ENCODE measurements around the gene SETBP1. TPM values are rescaled to one million over a fixed set of nuclear protein-coding genes. Genes with fewer than 3 reads are reported as not detected.

SETBP1 gene
- total and polyA plus RNA-seq, 8 donors: 1.4 to 66.5 (median 20.1) TPM

DNA sequence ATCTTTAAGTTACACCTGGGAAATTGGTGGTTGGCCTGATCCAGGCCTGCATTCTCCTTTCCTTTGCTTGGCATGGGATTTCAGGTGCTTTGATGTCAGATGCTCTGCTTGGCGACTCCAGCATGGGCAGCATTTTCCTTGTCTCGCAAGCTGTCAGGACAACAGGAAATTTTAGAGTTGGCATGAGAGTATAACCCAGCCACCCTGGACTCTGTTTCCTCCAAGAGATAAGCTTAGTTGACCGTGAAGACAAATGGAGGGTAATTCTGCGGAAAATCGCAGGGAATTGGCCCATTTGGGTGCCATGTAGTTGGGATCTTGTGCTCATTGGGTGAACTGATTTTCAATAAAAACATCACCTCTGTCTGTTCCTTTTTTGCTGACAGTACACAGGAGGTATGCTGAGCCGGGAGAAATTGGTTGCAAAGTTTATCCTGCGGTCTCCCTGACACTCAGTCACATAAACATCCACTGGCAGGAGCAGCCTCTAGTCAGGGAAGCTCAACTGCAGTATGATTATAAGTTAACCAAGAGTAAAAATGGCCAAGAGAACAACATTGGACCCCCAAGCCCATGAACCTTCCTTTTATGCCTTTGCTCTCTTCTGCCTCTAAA lies 409.9 kb downstream of the SETBP1 start:
- WGBS, 5 donors: 84 to 93% (median 90%) methylated on average over 7 of the region's 7 CpGs
- Histone ChIP-seq H3K4me1 (no peaks in the 10 kb centered on the region), H3K36me3 (no peaks in the 10 kb centered on the region), H3K27ac (no peak overlapping the region), H3K27me3 (no peaks in the 10 kb centered on the region), H3K9me3 (no peaks in the 10 kb centered on the region), H3K4me3 (no peak overlapping the region)
- TF ChIP-seq POLR2A (IDR thresholded peaks at IDR 0.05): no peak
- TF ChIP-seq, protein P1, sequence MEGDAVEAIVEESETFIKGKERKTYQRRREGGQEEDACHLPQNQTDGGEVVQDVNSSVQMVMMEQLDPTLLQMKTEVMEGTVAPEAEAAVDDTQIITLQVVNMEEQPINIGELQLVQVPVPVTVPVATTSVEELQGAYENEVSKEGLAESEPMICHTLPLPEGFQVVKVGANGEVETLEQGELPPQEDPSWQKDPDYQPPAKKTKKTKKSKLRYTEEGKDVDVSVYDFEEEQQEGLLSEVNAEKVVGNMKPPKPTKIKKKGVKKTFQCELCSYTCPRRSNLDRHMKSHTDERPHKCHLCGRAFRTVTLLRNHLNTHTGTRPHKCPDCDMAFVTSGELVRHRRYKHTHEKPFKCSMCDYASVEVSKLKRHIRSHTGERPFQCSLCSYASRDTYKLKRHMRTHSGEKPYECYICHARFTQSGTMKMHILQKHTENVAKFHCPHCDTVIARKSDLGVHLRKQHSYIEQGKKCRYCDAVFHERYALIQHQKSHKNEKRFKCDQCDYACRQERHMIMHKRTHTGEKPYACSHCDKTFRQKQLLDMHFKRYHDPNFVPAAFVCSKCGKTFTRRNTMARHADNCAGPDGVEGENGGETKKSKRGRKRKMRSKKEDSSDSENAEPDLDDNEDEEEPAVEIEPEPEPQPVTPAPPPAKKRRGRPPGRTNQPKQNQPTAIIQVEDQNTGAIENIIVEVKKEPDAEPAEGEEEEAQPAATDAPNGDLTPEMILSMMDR (IDR thresholded peaks at IDR 0.05): no peak
- no peak for TF ChIP-seq EP300 (IDR thresholded peaks at IDR 0.05)
- no peak for TF ChIP-seq POLR2AphosphoS5 (IDR thresholded peaks at IDR 0.05)
- intact Hi-C loops (cut with DNase I; ENCODE audit: low total_unique reads): no loop called here
- DNase-seq: peak in 1 of 2 donors; percentile 28

GRCh38 chr18:45100321-45101105 lies 419.8 kb downstream of the SETBP1 start:
- TF ChIP-seq POLR2A (IDR thresholded peaks at IDR 0.05) (no peak), EP300 (IDR thresholded peaks at IDR 0.05) (no peak)
- TF ChIP-seq, protein P1 (IDR thresholded peaks at IDR 0.05): no peak
- intact Hi-C loops (cut with DNase I; ENCODE audit: low total_unique reads): no loop called here
- Histone ChIP-seq H3K36me3 (no peaks in the 10 kb centered on the region), H3K4me1 (peaks cover 0 to 11% (median 2%) of the 10 kb centered on the region in 4 donors), H3K27ac (no peak overlapping the region), H3K9me3 (no peaks in the 10 kb centered on the region), H3K27me3 (no peaks in the 10 kb centered on the region), H3K4me3 (no peak overlapping the region)
- peak in 1 of 2 donors; percentile 25 for DNase-seq
- WGBS, 5 donors: 70 to 86% (median 82%) methylated on average over 4 of the region's 4 CpGs

- TF ChIP-seq POLR2A (IDR thresholded peaks at IDR 0.05): no peak
- intact Hi-C loops (cut with DNase I; ENCODE audit: low total_unique reads): no loop called here
- no peak overlapping the region for H3K27ac ChIP-seq
- WGBS, 5 donors: 85 to 91% (median 90%) methylated on average over 3 of the region's 3 CpGs
- no peaks in the 10 kb centered on the region for H3K9me3 ChIP-seq
- no peak for DNase-seq
- H3K36me3 ChIP-seq: no peaks in the 10 kb centered on the region
- peaks cover 0 to 15% (median 2%) of the 10 kb centered on the region in 4 donors for H3K4me1 ChIP-seq
- no peaks in the 10 kb centered on the region for H3K27me3 ChIP-seq
- H3K4me3 ChIP-seq: no peak overlapping the region
These were observed 421.4 kb downstream of the SETBP1 start for GRCh38 chr18:45102126-45102525.

GRCh38 chr18:45102863-45103262 lies 422.2 kb downstream of the SETBP1 start:
- H3K4me1 ChIP-seq: peaks cover 0 to 17% (median 2%) of the 10 kb centered on the region in 4 donors
- intact Hi-C loops (cut with DNase I; ENCODE audit: low total_unique reads): no loop called here
- DNase-seq: no peak
- no peaks in the 10 kb centered on the region for H3K27me3 ChIP-seq
- H3K9me3 ChIP-seq: no peaks in the 10 kb centered on the region
- WGBS, 5 donors: 88 to 93% (median 93%) methylated on average over 6 of the region's 6 CpGs
- H3K4me3 ChIP-seq: no peak overlapping the region
- TF ChIP-seq EP300 (IDR thresholded peaks at IDR 0.05) (no peak), POLR2AphosphoS5 (IDR thresholded peaks at IDR 0.05) (no peak), POLR2A (IDR thresholded peaks at IDR 0.05) (no peak)
- TF ChIP-seq, protein P1 (IDR thresholded peaks at IDR 0.05): no peak
- H3K36me3 ChIP-seq: no peaks in the 10 kb centered on the region
- no peak overlapping the region for H3K27ac ChIP-seq

All from stomach (tissue), 9 donors.